Cardiac muscle cell (in vitro differentiated cells and primary cell): ENCODE data around the gene CFAP97. TPM values are rescaled to one million over a fixed set of nuclear protein-coding genes. Genes with fewer than 3 reads are reported as not detected.

Experiments used
- polyA plus RNA-seq: library from polyadenylated mRNA; unstranded; fragments of >200 nt; fragmentation: Nextera tagmentation; extraction: Ambion mirVana; gene quantifications from 2 replicates; pipeline ENCODE4 v1.2.1, GENCODE V29; 2016
- total RNA-seq: library from RNA; depleted of rRNA; stranded (reverse); fragments of >200 nt; gene quantifications from 2 replicates; pipeline ENCODE4 v1.2.3, GENCODE V29; 2016

The CFAP97 gene
- total and polyA plus RNA-seq, 2 experiments from 2014 or later = 22.2 to 23.9 TPM

Other genes with a start within 250 kb of the CFAP97 start
- gene HELT, start 185.5 kb downstream of the CFAP97 start, total RNA-seq = not detected in 2 replicates
- not detected in 2 replicates for gene HELT, start 185.5 kb downstream of the CFAP97 start, polyA plus RNA-seq
- gene SLC25A4, start 60.7 kb downstream of the CFAP97 start, total RNA-seq = 162 and 273 TPM in 2 replicates
- gene SLC25A4, start 60.7 kb downstream of the CFAP97 start, polyA plus RNA-seq = 456 and 790 TPM in 2 replicates
- gene SNX25, start 5.6 kb upstream of the CFAP97 start, total RNA-seq = 14.8 and 20.9 TPM in 2 replicates
- 19.7 and 21.7 TPM in 2 replicates for gene SNX25, start 5.6 kb upstream of the CFAP97 start, polyA plus RNA-seq
- gene LRP2BP, start 191.9 kb upstream of the CFAP97 start, total RNA-seq = 0.63 TPM in 2 replicates
- gene LRP2BP, start 191.9 kb upstream of the CFAP97 start, polyA plus RNA-seq = 1.0 and 2.7 TPM in 2 replicates
- 3.8 and 27.8 TPM in 2 replicates for gene ANKRD37, start 192.8 kb upstream of the CFAP97 start, total RNA-seq
- 15.8 and 18.1 TPM in 2 replicates for gene ANKRD37, start 192.8 kb upstream of the CFAP97 start, polyA plus RNA-seq
- gene UFSP2, start 222.0 kb upstream of the CFAP97 start, total RNA-seq = 28.0 and 32.2 TPM in 2 replicates
- 50.6 and 65.5 TPM in 2 replicates for gene UFSP2, start 222.0 kb upstream of the CFAP97 start, polyA plus RNA-seq